HG02885 (cell line): ENCODE data around the gene STK10.
"Not testable (repeated sequence)": the region's sequence is repeated elsewhere in the genome, so short reads cannot be mapped to it uniquely, and the experiment has no call there.

Experiments used
- ATAC-seq: cut with Tn5 transposase; IDR thresholded peaks from one replicate; pipeline ENCODE4 v1.9.1; 2021; ENCODE audit warnings: mild to moderate bottlenecking; ENCODE audit not compliant: unreplicated experiment, poor library complexity

STK10 gene

DNA sequence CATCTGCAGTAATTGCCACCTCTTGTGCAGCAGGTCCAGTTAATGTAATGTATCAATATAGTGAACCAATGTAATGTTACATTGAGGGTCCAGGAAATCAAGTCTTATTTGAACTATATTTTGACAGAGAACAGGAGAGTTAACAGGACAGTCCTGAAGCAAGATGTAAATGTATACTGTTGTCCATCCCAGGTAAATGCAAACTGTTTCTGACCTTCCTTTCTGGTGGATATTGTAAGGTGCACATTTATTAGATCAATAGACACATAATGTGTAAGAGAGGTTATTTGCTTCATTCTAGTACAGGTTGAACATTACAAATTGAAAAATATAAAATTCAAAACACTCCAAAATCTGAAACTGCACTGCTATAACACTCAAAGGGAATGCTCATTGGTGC lies 158.1 kb downstream of the STK10 start:
- ATAC-seq = no peak

DNA sequence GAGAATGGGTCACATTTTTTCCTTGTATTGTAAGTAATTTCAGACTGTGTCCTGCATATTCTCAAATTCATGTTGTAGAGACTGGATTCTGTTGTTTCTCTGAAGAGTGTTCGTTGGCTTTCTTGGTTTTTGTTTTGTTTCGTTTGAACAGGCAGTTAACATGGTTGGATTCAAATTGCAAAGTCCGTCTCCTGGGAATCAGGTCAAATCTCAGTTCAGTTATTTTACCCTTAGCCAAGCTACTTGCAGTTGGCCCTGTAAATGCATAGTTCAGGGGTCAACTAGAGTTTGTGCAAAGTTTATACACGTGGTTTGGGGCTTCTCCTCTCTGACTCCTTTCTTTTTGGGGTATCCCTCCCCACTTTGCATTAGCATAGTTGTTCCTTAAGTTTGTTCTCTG lies 159.9 kb downstream of the STK10 start:
- ATAC-seq = no peak

DNA sequence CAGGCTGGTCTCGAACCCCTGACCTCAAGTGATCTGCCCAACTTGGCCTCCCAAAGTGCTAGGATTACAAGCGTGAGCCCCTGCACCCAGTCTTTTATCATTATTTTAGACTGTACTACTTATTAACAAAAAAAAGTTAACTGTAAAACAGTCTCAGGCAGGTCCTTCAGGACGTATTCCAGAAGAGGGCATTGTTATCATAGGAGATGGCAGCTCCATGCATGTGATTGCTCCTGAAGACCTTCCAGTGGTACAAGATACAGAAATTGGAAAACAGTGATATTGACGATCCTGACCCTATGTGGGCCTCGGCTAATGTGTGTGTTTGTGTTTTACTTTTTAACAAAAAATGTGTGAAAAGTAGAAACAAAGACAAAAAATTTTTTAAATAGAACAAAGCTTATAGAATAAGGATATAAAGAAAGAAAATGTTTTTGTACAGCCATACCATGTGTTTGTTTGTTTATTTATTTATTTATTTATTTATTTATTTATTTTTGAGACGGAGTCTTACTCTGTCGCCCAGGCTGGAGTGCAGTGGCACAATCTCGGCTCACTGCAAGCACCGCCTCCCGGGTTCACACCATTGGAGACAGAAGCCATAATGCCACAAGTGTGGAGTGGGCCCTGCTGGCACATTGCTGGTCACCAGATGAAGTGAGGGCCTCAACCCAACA lies 167.8 kb downstream of the STK10 start:
- ATAC-seq = not testable (repeated sequence)

DNA sequence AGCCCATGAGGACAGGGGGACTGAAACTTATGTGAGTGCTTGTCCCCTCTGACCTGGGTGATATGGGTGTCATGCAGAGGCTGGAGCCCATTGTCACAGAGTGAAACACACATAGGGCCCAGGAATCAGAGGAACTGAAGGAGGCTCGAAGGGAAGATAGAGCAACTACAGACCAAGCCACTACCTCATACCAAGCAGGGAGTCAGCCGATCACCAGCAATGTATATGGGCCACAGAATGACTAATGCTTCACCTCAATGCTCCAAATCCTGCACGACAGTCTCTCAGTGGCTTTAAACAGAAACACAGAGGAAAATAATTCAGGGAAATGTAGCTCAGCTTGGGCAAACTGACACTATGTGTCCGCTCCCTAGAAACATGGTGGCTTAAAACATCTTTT lies 172.7 kb downstream of the STK10 start:
- no peak for ATAC-seq

DNA sequence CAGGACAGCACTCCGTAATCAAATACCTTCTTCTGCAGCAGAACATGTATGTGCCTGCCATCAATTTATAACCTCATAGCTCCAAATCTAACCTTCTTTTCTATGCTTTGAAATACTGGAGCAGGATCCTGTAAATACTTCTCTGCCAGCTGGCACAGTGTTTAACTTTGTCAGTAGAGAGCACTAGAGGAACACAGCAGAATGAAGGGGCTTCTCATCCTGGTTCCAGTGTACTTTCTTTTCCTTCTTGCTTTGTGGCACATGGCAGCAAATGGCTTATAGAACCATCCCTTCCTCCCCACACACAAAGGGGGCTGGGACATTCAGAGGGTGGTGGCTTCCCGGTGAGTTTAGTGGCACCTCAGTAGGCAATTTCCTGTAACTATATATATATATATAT lies 177.7 kb downstream of the STK10 start:
- no peak for ATAC-seq

DNA sequence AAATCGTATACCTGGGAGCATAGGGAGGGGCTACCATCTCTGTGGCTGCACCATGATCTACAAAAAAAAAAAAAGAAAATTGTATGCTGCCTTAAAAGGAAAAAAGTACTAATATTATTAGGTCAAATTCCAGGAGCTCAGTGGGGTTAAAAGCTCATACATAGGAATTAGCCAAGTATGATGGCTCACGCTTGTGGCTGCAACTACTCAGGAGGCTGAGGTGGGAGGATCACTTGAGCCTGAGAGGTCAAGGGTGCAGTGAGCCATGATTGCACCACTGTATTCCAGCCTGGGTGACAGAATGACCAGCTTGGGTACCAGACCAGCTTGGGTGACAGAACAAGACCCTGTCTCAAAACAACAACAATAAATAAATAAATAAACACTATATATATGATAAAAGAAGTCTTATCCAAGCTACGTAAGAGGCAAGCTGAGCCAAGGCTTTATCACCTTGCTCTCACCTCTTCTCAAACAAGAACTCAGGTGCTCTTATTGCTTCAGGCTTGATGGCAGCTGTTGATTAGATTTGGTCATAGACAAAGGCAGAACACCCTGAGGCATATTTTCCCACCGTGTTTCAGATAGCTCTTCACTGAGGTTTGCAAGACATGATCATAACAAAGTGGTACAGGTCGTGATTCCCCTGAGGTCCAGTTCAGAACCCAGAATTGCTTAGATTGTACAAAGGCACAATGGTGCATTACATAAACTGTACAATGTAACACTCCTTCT lies 178.3 kb downstream of the STK10 start:
- ATAC-seq = no peak

DNA sequence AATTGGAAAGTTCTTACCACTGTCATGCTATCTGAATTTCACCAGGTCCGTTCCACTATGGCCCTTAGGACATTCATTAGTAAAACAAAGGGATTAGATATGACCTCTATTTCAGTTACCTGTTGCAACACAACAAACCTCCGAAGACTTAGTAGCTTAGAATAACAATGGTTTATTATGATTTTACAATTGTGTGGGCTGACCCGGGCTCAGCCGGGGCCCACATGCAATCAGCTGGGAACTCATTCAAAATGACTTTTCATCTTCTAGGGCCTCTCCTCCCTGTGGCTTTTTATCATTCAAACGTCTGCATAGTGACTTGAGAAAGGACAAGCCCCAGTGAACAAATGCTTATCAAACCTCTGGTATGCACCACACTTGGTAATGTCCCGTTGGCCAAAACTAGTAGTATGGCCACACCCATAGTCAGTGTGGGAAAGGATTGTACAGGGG lies 179.3 kb downstream of the STK10 start:
- no peak for ATAC-seq

DNA sequence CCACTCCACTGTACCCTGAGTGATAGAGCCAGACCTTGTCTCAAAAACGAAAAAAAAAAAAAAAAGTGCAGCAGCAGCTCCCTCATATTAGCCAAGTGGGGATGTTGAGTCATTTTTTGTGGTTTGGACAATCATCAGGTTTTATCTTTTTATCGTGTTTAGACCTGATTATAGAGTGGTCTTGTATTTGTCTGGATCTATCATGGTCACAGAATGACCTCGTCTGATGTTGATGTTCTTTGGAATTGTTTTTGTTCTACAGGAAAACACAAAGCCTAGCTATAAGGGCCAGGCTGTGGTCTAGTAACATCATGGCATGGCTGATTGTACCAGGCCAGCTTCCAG lies 179.9 kb downstream of the STK10 start:
- no peak for ATAC-seq

DNA sequence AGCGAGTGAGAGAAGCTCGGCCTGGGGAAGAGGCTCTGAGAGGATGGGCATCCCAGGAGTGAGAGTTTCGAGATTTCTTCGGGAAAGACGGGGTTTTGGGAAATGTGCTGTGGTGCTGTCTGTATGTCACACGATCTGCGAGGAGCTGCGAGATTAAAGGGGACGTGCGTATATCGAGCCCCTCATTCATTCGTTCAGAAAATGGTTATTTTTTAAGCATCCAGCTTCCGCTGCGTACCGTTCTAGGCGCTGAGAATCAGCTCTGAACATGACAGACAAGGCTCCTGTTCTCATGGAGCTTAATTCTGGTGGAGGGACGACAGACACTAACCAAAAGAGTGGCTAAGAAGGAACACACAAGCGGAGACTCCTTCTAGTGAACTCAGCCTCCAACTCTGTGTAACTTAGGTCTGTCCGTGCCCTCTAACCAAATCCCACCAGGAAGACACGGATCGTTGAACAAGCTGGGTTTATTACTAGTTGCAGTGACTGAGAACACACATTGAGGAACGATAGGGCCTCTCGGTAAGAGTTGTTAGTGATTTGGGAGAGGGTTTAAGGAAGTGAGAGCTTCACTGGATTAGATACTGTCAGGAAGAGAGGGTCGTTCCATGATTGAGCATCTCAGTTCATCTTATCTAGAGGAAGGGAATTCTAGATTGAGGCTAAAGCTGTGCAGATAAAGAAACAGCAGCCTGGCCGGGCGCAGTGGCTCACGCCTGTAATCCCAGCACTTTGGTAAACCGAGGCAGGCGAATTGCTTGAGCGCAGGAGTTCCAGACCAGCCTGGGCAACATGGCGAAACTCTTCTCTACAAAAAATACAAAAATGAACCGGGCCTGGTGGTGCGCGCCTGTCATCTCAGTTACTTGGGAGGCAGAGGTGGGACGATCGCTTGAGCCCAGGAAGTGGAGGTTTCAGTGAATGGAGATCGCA lies 180.6 kb downstream of the STK10 start:
- no peak for ATAC-seq

DNA sequence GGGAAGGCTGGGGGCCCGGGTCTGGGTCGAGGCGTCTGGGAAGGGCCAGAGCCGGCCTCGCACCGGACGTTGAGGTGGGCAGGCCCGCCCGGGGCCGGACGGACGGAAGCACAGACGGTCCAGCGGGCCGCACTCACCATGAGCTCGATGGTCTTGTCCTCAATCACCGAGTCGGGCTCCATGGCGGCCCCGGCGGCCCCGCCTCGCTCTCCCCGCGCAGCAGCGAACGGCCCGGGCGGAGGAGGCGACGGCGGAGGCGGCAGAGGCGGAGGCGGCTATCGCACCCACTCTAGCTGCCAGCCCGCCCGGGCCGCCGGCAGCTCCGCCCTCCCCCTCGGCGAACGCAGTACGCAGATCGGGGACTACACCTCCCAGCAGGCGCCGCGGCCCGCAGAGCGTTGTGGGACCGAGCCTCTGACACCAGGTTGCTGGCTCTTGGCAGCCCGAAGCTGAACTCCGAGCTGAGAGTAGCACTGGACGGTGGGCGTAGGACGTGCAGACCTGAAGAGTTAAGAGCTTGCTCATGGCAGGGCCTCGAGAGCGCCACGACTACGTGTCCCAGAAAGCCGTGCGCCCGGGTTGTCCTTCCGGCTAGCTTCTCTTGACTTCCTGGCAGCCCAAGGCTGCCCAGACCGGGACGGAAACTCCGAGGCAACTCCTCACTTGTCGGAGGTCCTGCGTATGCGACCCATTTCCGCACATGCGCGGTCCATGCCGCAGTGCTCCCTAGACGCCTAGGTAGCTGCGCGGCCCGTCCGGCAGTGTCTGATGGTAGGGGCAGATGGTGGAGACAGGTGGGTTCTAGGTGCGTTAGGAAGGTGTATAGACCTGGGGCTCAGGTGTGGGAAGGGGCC lies 181.5 kb downstream of the STK10 start, which contains the start of gene FBXW11:
Gene FBXW11, minus strand, starts transcription at position 318 of the 854 bp plus-strand sequence. Its CDS starts 136 bp downstream, at position 182.
- ATAC-seq = peak; percentile 86

DNA sequence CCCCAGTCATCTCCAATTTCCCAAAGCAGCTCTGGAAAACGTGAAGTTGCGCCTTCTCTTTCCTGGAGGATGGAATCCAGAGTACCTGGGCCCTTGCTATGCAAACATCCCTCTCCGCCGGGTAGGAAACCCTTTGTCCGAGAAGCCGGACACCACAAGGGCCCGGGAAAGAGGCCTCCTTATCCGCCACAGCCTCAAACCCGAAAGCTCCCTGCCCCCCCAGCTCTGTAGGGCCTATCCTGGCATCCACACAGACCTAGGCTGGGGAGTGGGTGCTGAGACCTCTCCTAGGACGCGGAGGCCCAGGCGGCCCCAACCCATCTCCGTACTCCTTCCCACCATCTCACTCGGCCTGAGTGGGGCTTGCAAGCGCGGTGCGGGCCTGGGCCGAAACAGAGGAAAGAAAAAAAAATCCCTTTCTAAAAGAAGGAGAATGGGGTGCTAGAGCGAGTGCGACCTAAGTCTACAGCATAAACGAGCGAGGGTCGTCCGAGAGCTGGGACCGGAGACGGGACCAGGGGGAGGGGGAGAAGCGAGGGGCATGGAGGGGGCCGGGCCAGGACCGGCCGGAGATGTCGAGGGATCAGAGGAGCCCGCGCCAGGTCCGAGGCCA lies 182.2 kb downstream of the STK10 start:
- peak; percentile 0 for ATAC-seq

DNA sequence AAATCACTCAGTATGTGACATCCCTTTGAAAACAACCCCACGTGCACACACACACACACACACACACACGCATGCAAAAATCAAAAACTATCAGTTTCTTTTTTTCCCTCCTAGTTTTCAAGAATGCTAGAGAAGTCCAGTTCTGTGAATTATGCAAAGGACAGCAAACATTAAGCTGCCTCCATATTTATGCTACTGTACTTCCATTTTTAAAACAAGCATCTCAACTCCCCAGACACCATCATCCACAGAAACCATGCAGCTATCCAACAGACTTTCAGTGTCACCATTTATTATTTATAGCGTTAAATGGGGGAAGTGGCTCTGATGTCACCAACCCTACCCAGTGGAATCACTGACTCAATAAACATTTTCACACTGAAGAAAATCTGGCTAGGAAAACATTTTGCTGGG lies 183.2 kb downstream of the STK10 start:
- ATAC-seq = no peak

DNA sequence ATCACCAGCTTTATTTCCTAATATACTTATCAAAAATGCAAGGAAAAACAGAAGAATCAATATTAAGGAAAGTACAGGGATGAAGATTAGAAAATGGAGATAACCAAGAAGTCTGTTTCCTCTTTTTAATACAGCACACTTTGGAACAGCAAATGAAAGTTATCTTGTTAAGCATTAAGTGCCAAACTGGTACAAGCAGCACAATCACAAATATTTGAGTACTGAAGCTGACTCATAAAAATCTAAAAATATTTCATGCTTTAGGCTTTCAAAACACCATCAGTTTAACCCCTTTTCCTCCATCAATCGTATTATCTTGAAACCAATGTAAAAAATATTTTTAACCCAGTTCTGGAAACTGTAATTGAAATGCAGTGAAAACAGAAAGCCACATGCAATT lies 184.3 kb downstream of the STK10 start:
- no peak for ATAC-seq

DNA sequence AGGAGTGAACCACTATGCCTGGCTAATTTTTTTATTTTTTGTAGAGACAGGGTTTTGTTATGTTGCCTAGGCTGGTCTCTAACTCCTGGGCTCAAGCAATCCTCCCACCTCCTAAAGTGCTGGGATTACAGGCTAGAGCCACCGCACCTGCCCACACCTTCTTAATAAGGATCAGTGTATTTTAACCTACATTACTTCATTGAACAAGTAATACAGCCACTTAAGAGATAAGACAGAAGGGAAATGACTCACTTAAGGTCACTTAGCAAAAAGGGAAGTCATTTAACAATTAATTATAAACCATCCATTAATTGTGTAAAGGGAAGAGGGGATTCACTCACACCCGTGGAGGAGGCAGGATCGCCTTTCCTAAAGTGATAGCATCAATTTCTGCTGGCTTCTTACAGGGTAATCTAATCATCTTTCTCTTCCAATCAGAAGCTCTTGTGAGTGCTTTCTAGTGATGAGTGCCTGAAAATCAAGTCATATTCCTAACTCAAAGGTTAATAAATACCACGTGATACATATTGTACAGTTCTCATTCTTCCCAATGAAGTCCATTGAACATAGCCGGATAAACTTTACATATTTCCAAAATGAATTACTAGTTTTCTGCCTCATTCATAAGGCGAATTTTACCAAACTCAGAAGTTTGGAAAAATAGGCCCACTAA lies 185.0 kb downstream of the STK10 start:
- ATAC-seq = no peak

DNA sequence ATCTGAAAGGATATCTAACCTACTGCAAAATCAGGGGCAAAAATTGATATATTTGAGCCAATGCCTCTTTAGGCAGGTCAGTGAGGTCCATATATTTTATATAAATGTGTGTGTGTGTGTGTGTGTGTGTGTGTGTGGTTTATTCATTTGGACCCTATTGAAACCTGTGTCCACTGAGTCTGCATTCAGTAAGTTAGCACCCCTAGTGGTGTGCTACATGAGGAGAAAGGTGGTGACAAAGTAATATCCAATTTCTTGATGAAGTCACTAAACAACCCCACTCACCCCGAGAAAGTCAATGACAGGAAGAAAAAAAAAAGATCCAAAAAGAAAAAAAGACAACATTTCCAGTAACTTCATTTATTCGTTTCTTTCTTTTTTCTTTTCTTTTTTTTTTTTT lies 185.7 kb downstream of the STK10 start:
- no peak for ATAC-seq

DNA sequence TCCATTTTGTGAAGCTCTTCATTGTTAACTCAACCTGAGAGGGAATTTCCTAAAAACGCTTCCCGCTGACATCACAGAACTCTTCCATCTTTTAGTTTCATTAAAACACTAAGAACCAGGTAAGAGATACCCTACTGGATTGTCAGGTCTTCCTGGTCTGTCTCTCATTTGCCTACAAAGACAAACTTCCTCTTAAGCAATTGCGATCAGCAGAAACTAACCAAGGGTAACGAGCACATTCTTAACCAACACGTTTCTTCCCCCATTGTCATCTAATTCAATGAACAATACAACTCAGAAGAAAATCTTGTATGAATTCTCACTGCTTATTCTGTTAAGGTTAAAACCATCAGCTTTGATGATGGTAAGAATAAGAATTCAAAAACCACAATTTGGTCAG lies 188.1 kb downstream of the STK10 start:
- ATAC-seq = peak; percentile 45

DNA sequence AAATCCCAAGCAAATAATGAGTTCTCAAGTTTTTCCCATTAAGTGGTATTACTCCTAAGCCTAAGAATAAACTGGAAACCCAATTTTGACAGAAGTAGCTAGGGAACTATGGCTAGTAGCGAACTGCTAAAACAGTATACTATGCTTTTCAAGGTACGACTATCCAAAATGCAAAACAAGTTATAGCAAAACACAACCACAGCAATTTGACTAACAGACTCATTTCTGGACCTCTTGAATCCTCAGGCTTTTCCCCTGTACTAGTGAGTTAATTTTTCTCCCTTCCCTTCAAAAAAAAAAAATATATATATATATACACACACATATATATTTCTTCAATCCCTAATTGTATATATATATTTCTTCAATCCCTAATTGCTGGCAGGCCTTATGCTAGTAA lies 188.9 kb downstream of the STK10 start:
- no peak for ATAC-seq

DNA sequence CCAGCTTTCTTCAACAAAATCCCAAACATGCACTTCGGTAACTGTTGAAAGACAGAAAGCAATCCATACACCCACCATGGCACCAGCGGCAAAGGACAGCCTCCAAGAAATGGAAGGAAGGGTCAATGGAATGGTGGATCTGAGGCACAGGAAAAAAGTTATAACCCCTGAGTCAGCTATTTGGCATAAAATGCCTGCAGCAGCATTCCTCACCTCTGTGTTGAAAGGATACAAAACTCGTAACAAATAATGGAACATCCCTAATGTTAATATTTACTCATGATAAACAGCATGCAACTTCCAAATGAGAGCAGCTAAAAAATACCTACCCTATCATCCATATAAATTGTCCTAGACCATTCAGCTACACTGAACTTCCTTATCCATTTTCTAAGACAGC lies 191.0 kb downstream of the STK10 start:
- ATAC-seq = no peak

DNA sequence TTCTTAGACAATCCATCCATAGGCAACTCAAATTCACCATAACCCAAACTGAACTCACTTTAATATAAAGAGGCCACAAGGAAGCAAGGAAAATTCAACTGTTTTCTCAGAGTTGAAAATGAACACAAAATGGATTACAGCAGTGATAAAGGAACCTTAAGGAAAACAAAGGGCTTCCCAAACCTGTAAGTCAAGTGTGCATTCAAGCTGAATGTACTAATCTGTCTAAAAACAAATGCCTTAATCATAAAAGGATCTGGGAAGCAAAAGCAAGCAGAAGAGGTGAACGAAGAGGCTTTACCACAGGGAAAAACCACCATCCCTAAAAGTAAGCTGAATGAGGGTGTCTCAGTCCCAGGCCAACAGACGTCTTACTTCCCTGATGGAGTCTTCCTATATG lies 195.2 kb downstream of the STK10 start:
- ATAC-seq = no peak
